ENCODE data around the gene DNAJC18. TPM values are rescaled to one million over a fixed set of nuclear protein-coding genes. Genes with fewer than 3 reads are reported as not detected.
"Not testable (repeated sequence)": the region's sequence is repeated elsewhere in the genome, so short reads cannot be mapped to it uniquely, and the experiment has no call there.

Gene DNAJC18
- total RNA-seq (2014; rRNA removed; shearing (Covaris generic)) (9.5 and 10.9 TPM in 2 replicates), polyA plus RNA-seq (2016; fragmentation: Nextera tagmentation; extraction: Ambion mirVana) (13.4 and 20.8 TPM in 2 replicates)

GRCh38 chr5:139439013-139439903 lies at the start of gene DNAJC18:
DNAJC18 (minus strand) TSS chr5:139439525; CDS start chr5:139439445, 80 bp downstream.
- Histone ChIP-seq H3K36me3 (ENCODE audit: low read depth) (no peaks in the 10 kb centered on the region), H3K4me3 (peak within 1 kb of the TSS; percentile 91)
- no peak for TF ChIP-seq EZH2phosphoT487 (IDR thresholded peaks at IDR 0.05; ENCODE audit: insufficient read depth, low read depth)
- TF ChIP-seq EZH2 (IDR thresholded peaks at IDR 0.05; ENCODE audit: insufficient read depth, poor library complexity, severe bottlenecking) = no peak

GRCh38 chr5:139488260-139488659 lies 48.9 kb upstream of the DNAJC18 start:
- Histone ChIP-seq H3K4me2 (ENCODE audit: unreplicated experiment) (no peak overlapping the region), H3K79me2 (ENCODE audit: insufficient read depth) (no peaks in the 10 kb centered on the region), H4K20me1 (ENCODE audit: insufficient read depth) (no peaks in the 10 kb centered on the region), H2AFZ (no peak overlapping the region), H3K9me3 (ENCODE audit: low read depth) (no peaks in the 10 kb centered on the region), H3K36me3 (ENCODE audit: low read depth) (no peaks in the 10 kb centered on the region), H3K4me1 (ENCODE audit: insufficient read depth) (peaks cover 11% of the 10 kb centered on the region), H3K4me3 (no peak overlapping the region), H3F3A (ENCODE audit: insufficient read depth) (peaks cover 6% of the 10 kb centered on the region; the same call in 1 of the 2 replicates), H3K9ac (no peak overlapping the region), H3K27ac (no peak overlapping the region), H3K27me3 (replicated peaks; ENCODE audit: insufficient read depth) (no peaks in the 10 kb centered on the region), H3K9me2 (ENCODE audit: insufficient read depth) (no peaks in the 10 kb centered on the region)
- in situ Hi-C loops (cut with MboI) = no loop called here
- no peak for DNase-seq
- 64 to 67% methylated on average over 3 of the region's 3 CpGs for WGBS, 2 experiments (ENCODE audit: low coverage in 1 of 2, low lambda C conversion rate in 2 of 2, missing lambda C conversion rate in 2 of 2)
- no peak for TF ChIP-seq EZH2 (IDR thresholded peaks at IDR 0.05; ENCODE audit: insufficient read depth, poor library complexity, severe bottlenecking)
- TF ChIP-seq EZH2phosphoT487 (IDR thresholded peaks at IDR 0.05; ENCODE audit: insufficient read depth, low read depth) = no peak

More at GRCh38 chr5:139439013-139439903, at the start of gene DNAJC18:
- 4% methylated on average over 39 to 40 of the region's 49 CpGs for WGBS, 2 experiments (ENCODE audit: low coverage in 1 of 2, low lambda C conversion rate in 2 of 2, missing lambda C conversion rate in 2 of 2)
- H3F3A ChIP-seq (ENCODE audit: insufficient read depth) = peaks cover 13% of the 10 kb centered on the region; the same call in 1 of the 2 replicates
- peak; percentile 95 for DNase-seq
- no peaks in the 10 kb centered on the region for H3K9me2 ChIP-seq (ENCODE audit: insufficient read depth)
- in situ Hi-C loops (cut with MboI) = no loop called here
- H3K79me2 ChIP-seq (ENCODE audit: insufficient read depth) = no peaks in the 10 kb centered on the region
- no peaks in the 10 kb centered on the region for H3K27me3 ChIP-seq (replicated peaks; ENCODE audit: insufficient read depth)
- H3K27ac ChIP-seq = peak within 1 kb of the TSS; percentile 78
- no peaks in the 10 kb centered on the region for H3K9me3 ChIP-seq (ENCODE audit: low read depth)
- H2AFZ ChIP-seq = peak within 1 kb of the TSS; percentile 99
- H3K4me2 ChIP-seq (ENCODE audit: unreplicated experiment) = peak within 1 kb of the TSS; percentile 84
- H3K9ac ChIP-seq = peak within 1 kb of the TSS; percentile 94
- peaks cover 14% of the 10 kb centered on the region for H3K4me1 ChIP-seq (ENCODE audit: insufficient read depth)
- H4K20me1 ChIP-seq (ENCODE audit: insufficient read depth) = no peaks in the 10 kb centered on the region

- Histone ChIP-seq H3K4me1 (ENCODE audit: insufficient read depth) (peaks cover 7% of the 10 kb centered on the region), H3K4me2 (ENCODE audit: unreplicated experiment) (no peak overlapping the region), H3K27ac (no peak overlapping the region), H3K9me2 (ENCODE audit: insufficient read depth) (no peaks in the 10 kb centered on the region), H3K9me3 (ENCODE audit: low read depth) (no peaks in the 10 kb centered on the region), H3K27me3 (replicated peaks; ENCODE audit: insufficient read depth) (no peaks in the 10 kb centered on the region), H3K36me3 (ENCODE audit: low read depth) (no peaks in the 10 kb centered on the region), H4K20me1 (ENCODE audit: insufficient read depth) (no peaks in the 10 kb centered on the region), H2AFZ (no peak overlapping the region), H3K4me3 (no peak overlapping the region), H3K79me2 (ENCODE audit: insufficient read depth) (peaks cover 8% of the 10 kb centered on the region), H3F3A (ENCODE audit: insufficient read depth) (peaks cover 9% of the 10 kb centered on the region), H3K9ac (no peak overlapping the region)
- TF ChIP-seq EZH2 (IDR thresholded peaks at IDR 0.05; ENCODE audit: insufficient read depth, poor library complexity, severe bottlenecking) = no peak
- TF ChIP-seq EZH2phosphoT487 (IDR thresholded peaks at IDR 0.05; ENCODE audit: insufficient read depth, low read depth) = no peak
- no peak for DNase-seq
- in situ Hi-C loops (cut with MboI) = no loop called here
- 98 to 100% methylated on average over 7 of the region's 7 CpGs for WGBS, 2 experiments (ENCODE audit: low coverage in 1 of 2, low lambda C conversion rate in 2 of 2, missing lambda C conversion rate in 2 of 2)
Measured at GRCh38 chr5:139486201-139486600, 46.9 kb upstream of the DNAJC18 start.

- H3K79me2 ChIP-seq (ENCODE audit: insufficient read depth) = peaks cover 35% of the 10 kb centered on the region
- H3K9me2 ChIP-seq (ENCODE audit: insufficient read depth); in situ Hi-C loops (cut with MboI); DNase-seq; H3F3A ChIP-seq (ENCODE audit: insufficient read depth); H4K20me1 ChIP-seq (ENCODE audit: insufficient read depth); H3K27me3 ChIP-seq (replicated peaks; ENCODE audit: insufficient read depth); H3K4me1 ChIP-seq (ENCODE audit: insufficient read depth); H3K9me3 ChIP-seq (ENCODE audit: low read depth): not testable (repeated sequence)
- peak overlapping the region; percentile 94 for H3K9ac ChIP-seq
- peak overlapping the region; percentile 85 for H3K4me3 ChIP-seq
- H3K36me3 ChIP-seq (ENCODE audit: low read depth) = peaks cover 12% of the 10 kb centered on the region; the same call in 1 of the 2 replicates
- WGBS, 2 experiments (ENCODE audit: low coverage in 1 of 2, low lambda C conversion rate in 2 of 2, missing lambda C conversion rate in 2 of 2) = 51 to 55% methylated on average over 6 of the region's 6 CpGs
- peak overlapping the region; percentile 97 for H3K27ac ChIP-seq
- H2AFZ ChIP-seq = peak overlapping the region; percentile 75
- H3K4me2 ChIP-seq (ENCODE audit: unreplicated experiment) = peak overlapping the region; percentile 99
Measured at GRCh38 chr5:139482890-139483208, 43.5 kb upstream of the DNAJC18 start.

Measured in GM23248 (cell line).